Posterior vena cava (tissue), 2 donors: Measurements from ENCODE around the gene ZNF622. TPM values are rescaled to one million over a fixed set of nuclear protein-coding genes. Genes with fewer than 3 reads are reported as not detected.
"Not testable (repeated sequence)": the region's sequence is repeated elsewhere in the genome, so short reads cannot be mapped to it uniquely, and the experiment has no call there.

Source experiments
- DNase-seq: peaks from one replicate; pipeline ENCODE4 v3.0.0-alpha.2; 2020; ENCODE audit warnings: low spot score
- intact Hi-C, 2 donors: fragments of 100-400 bp; cut with DNase I; formaldehyde crosslinking; loops; one replicate each; pipeline versions ENCODE4 v1.14.1 to v1.14.2; 2022 to 2023
- total RNA-seq, 2 donors: library from RNA; stranded (reverse); fragmentation: NEBNext Ultra II Directional; extraction: Animal tissue kit (Norgen Biotek cat#: 25700); gene quantifications; one replicate each; pipeline ENCODE4 v1.2.1, GENCODE V29; 2021
- donor health status: DM: yes; HTN: yes; CAD: no.
- donor health status: DM: yes; HTN: yes; CAD: no.

ZNF622 gene
- total RNA-seq, 2 donors from 2014 or later = 18.7 to 21.9 TPM

DNA sequence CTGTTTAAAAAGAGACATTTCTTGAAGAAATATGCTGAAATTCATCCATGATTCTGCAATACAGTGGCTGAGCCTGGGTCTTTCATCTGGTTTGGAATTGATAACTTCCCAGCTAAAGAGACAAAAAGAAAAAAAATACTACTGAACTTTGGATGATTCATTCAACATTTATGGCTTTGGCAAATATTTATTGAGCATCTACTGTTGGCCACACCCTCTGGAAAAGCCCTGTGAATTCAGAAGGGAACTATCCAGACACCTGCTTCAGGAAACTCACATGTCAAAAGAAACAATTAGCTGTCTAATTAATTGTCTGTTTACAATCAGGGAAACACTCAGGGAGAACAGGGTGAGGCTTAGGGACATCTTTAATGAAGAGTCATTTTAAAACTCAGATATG is 17.8 kb upstream of the ZNF622 start:
- DNase-seq = no peak
- intact Hi-C loops = no loop called here

DNA sequence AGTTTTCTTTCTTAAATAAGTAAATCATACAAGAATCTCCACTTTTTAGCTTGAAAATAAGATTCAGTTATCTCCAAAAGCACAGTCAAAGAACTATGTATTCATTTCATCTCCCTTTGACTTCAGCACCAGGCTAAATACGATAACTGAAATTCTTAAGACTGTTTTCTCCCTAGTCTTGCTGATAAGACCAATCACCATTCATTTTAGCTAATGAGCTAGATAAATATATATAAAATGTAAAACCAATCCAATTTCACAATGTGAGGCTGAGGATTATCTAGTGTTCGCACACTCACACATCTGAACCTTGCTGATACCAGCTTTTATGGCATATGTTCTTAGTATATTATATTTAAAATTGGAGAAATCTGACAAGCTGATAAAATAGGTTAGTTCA is 17.3 kb upstream of the ZNF622 start:
- DNase-seq = no peak
- intact Hi-C loops = no loop called here

DNA sequence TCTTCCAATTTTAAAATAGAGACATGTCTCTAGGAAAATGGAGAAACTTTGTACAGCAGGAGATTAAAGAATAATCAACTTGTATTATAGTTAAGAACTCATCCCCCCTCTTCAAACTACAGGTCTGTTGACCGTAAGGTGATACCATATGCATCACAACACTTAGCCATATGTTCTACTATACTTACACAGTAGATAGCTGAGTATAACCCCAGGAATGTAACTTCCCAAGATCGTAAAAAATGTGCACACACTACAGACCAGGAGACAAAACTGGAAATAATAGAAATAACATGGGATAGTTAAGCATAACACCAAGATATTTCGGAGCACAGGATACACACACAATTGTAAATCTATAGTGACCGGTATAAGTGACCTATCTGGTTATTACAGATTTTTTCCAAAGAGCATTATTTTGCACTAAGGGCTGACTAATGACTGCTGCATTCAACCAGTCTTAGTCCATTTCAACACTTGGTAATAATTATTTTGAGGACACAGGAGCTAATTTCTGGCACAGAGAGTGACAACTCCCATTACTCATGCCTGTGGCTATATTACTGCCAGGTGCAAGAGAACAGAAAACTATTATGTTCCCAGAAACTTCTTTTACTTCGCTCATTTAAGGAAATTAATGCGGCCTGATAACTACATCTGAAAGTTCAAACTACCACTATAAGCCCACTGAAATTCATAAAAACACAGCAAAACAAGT is 15.4 kb upstream of the ZNF622 start:
- intact Hi-C loops = no loop called here
- no peak for DNase-seq

DNA sequence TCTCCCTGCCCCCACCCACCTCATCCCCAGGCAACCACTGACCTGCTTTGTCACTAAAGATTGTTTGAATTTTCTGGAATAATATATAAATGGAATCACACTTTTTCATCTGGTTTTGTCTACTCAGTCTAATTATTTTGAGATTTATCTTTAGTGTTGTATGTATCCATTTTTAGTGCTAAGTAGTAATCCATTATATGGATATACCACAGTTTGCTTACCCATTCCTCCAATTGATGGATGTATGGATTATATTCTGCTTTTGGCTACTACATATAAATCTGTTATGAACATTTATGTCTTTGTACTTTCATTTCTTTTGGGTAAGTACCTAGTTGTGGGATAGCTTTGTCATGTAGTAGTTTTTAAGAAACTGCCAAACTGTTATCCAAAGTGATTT is 14.5 kb upstream of the ZNF622 start:
- intact Hi-C loops = no loop called here
- DNase-seq = no peak

DNA sequence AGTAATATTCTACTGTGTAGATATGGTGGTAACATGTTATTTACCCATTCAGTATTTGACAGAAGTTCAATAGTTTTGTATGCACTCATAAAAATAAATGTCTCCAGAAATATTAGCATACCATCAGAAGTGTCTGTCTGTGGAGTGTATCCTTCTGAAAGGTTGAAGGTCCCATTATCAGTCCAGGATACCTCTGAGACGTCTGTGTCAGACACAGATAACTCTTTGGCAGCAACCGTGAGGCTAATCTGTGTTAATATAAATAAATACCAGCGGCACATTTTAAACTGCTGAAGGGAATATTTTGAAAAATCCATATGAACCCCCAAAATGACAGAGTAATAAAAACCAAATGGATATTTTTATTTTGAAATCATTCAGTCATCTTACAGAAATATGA is 11.9 kb upstream of the ZNF622 start:
- intact Hi-C loops = no loop called here
- no peak for DNase-seq

DNA sequence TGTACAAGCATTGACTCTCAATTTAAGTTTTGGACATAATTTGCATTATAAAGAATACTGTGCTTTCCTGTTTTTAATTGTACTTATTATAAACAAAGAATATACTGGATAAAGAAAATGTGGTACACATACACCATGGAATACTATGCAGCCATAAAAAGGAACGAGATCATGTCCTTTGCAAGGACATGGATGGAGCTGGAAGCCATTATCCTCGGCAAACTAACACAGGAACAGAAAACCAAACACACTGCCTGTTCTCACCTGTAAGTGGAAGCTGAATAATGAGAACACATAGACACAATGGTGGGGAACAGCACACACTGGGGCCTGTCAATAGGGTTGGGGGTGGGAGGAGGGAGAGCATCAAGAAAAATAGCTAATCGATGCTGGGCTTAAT is 10.8 kb upstream of the ZNF622 start:
- intact Hi-C loops, DNase-seq: not testable (repeated sequence)

DNA sequence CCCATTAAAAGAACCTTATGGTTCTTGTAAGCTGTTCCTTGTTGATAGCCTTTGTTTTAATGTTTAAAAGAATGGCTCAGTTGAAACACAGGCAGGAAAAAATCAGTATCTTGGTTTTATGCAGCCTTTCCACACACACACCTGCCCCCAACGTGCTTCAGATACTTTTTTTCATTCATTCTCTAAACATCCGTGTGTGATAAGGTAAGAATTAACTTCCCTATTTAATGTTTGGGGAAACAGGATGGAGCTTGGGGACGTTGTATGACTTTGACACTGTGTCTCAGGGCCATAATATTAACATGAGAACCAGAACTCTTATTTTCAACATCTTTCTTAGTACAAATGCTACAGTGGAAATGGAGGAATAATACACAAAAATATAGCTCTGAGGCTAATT is 5.8 kb upstream of the ZNF622 start:
- no peak for DNase-seq
- intact Hi-C loops = no loop called here

DNA sequence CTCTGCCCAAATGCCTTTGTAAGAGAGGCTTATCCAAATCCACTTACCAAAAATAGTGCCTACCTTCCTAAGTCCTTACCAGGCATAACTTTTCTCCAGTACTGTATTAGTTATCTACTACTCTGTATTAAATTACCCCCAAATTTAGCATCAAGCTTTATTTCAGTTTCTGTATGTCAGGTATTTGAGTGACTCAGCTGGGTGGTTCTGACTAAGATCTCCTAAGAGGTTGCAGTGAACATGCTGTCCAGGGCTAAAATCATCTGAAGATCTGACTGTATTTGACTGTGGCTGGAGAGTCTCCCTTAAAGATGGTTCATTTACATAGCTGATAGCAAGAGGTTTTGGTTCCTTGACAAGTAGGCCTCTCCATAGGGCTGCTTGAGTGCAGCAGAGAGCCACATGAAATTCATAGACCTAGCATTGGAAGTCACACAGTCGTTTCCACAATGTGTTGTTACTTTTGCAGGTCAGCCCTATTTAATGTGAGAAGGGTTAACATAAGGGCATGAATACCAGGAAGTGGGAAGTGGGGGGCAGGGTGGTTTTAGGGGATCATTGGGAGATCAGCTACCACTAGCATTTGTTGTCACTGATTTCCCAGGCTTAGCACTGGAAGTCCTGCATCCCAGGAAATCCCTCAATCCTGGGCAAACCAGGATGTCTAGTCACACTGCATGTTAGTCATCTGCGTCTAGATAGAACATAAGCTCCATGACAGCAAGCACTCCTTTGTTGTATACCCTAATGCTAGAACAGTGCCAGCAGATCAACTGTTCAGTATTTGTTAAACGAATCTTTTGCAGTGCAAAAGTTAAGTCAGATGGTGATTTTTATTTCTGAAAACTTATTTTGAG is 2.0 kb upstream of the ZNF622 start:
- DNase-seq = no peak
- intact Hi-C loops = no loop called here

DNA sequence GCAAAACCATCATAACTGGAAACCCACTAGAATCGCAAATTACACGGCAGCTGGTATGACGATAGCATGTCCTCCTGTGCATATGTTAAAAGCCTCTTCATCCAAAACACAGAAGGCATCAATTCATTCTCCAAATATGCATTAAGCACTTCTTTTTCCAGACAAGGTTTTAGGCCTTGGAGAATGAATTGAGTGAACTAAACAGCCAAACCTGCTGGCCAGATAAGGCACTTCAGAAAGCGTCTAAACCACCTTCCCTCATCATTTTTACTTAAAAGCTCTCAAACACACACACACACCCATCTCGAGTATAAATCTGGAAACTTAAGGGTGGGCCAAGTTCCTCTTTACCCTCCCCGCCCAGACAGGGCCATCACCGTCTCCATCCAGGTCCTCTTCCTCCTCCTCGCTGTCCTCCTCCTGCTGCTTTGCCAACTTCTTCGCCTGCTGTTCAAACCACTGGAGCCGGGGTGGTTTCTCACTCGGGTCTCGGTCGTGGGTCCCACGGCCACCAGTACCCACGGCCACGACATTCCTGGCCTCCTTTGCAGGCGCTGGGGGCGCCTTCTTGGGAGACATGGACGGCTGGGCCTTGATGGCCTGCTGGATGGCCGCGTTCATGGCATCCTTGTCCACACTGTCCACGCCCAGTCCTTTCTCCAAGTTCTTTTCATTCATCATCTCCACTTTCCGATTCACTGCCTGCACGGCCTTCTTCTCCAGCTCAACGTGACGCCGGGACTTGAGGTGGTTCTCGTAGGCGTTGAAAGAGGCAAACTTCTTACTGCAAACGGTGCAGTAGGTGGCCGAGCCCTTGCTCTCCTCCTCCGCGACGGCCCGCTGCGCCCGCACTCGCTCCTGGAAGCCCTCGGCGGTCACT is 696 bp downstream of the ZNF622 start:
- intact Hi-C loops = no loop called here
- DNase-seq = no peak

DNA sequence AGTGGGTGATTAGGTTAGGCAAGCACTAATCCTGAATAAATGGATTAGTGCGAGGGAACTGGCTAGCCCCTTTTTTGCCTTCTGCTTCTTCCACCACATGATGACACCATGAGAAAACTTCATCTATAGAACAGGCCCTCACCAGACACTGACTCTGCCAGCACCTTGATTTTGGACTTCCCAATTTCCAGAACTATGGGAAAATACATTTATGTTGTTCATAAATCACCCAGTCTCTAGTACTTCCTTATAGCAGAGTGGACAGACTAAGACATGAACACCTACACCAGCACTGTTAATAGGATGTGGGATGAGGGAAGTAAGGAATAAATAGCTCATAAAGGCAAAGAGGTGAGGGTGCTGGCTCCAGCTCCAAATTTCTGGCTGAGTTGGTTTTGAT is 1.4 kb downstream of the ZNF622 start:
- DNase-seq = no peak
- intact Hi-C loops = no loop called here

DNA sequence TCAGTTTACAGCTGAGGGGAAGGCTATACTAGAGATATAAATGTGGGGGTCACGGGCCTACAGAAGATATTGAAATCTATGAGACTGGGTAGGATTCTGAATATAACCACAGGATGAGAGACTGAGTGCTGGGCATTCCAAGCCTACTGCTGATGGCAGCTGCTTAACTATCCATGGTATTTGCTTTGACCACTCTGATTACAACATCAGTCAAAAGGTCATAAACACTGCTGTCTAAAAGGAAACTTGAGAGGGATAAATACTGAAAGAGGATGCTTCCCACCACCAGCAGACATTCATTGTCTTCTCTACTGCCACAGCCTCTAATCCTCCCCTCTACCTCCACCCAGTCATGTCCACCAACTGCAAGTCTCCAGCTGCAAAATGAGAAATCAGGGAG is 3.8 kb downstream of the ZNF622 start:
- intact Hi-C loops = no loop called here
- DNase-seq = no peak

DNA sequence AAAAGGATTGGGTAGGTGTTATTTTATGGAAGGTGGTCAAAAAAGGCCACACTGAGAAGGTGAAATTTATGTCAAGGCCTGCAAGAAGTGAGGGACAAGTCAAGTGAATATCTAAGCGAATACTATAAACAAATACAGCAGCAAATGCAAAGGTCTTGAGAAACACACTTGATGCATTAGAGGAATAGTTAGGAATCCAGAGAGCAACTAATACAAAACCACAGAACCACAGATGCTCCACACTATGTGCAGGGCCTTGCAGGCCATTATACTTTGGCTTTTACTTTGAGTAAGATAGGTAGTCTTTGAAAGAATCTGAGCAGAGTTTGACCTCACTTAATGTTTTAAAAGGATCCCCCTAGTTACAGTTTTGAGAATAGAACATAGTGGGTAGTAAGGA is 4.6 kb downstream of the ZNF622 start:
- intact Hi-C loops = no loop called here
- DNase-seq = no peak

DNA sequence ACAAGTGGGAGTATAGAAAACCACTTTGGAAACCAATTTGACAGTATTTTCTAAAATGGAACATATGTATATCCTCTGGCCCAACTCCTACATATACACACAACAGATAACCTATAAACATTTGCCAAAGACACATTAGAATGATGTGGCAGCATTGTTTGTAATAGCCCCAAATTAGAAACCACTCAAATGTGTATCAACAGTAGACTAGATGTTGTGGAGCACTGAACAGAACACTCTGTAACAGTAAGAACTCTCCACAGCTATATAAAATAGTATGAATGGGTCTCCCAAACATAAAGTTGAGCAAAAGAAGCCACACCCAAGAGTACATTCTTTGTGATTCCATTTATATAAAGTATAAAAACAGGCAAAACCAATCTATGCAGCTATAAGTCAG is 6.1 kb downstream of the ZNF622 start:
- no peak for DNase-seq
- intact Hi-C loops = no loop called here

DNA sequence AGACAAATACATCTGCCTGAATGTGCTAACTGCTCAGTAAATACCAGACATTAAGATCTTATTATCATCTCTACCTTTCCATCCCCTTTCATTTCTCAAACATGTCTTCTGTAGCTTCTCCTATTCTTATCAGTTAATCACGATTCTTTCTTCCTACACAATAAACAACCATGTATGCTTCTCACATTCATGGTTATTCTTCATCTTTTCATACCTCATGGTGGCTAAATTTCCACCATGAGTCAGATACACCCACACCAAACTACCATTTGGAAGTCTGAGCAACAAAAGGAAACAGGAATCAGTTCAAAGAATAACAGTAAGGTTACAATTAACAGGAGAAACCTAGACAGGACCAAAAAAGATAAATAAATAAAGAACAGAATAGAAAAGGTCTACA is 7.7 kb downstream of the ZNF622 start:
- no peak for DNase-seq
- intact Hi-C loops = no loop called here

DNA sequence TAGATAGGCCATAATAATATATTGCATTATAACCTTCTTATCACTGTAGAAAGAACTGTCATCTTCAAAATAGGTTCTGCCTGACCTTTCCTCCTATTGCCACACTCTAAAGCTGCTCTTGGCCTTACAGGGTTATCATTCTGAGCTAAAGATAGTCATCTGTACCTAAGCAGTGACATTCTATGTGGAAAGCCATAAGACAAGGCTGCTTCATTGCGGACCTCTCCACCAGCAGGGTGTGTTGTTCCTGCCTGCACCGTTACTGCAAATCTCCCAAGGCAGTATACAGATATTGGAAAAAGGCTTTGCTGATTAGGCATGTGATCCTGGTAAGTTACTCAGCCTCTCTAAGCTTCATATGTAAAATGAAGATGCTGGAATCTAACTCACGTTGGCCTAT is 8.1 kb downstream of the ZNF622 start:
- intact Hi-C loops = no loop called here
- DNase-seq = no peak

DNA sequence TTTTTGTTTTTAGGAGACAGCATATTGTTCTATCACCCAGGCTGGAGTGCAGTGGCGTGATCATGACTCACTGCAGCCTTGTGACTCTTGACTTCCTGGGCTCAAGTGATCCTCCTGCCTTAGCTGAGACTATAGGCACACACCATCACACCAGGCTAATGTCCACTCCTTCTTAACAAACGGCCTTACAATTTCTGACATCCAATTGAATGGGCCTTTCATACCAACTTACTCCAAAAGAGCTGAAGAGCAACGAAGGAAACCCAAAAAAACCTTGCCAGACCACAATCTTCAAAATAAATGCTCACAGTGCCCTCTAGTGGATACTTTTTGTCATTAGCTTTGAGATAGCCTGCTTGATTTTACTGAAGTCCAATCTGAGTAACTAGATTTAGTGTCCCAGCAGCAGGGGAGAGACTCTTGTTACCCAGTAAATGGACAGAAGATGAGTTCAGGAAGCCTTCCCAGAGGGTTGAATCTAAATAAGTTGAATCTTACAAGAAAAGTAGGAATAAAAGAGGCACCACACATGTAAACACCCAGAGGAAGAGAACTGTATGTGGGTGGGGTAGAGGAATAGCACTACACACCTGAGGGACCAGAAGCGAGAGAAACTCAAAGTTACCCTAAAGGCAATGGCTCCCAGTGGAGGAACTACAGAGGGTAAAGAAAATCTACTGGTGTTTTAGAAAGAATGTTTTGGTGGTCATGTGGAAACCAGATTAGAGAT is 9.3 kb downstream of the ZNF622 start:
- no peak for DNase-seq

DNA sequence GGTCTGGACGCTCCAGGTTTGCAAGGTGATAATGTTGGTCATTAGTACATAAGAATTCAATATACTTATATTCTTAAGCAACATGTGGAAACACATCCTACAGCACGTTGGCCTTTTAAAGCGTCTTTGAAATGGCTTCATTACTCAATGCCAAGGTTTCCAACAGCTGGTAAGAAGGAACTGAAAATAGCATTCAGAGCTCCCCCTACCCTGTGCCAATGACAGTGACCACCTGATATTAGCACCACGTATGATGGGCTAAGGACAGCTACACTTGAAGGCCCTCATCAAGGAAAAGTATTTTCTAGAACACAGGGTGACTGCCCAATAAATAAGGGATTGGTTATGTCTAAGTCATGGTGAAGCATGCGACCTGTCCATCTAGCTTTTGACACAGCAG is 9.9 kb downstream of the ZNF622 start:
- intact Hi-C loops = no loop called here
- no peak for DNase-seq

More for the DNA sequence above, 9.3 kb downstream of the ZNF622 start:
- intact Hi-C loops = no loop called here

DNA sequence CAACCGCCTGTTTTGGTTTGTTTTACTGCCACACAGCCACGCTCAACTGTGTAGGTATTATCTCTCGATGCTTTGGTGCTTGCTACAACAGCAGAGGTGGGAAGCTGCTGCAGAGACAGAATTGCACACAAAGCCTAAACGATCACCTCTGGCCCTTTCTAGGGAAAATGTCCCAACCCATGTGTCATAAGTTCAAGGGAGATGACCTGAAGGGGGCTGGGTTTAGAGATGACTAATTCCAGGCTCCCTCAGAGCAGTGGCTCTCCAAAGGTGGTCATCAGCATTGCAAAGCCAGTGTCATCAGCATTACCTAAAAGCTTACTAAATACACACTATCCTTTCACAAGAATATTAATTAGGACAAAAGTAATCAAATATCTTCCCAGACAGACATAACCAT is 10.9 kb downstream of the ZNF622 start:
- intact Hi-C loops = no loop called here
- DNase-seq = no peak

DNA sequence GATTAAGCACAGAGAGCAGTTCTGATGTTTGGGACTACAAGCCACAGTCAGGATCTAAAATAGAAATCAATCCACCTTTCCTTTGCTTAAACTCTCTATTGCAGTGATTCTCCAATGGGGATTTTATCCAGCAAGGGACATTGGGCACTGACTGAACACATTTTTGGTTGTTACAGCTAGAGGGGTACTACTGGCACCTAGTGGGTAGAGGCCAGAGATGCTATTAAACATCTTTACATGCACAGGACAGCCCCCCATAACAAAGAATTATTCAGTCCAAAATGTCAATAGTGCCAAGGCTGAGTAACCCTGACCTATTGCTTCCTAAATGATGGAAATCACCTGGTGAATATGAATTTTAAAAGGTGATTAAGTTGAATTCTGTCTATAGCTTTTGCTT is 12.0 kb downstream of the ZNF622 start:
- no peak for DNase-seq
- intact Hi-C loops = no loop called here
